Fibroblast of skin of right biceps (primary cell): Measurements from ENCODE around the gene DBNL.

ENCODE experiments used
- DNase-seq: peaks from one replicate; pipeline ENCODE4 v3.0.0-alpha.2; 2013

Gene DBNL

DNA sequence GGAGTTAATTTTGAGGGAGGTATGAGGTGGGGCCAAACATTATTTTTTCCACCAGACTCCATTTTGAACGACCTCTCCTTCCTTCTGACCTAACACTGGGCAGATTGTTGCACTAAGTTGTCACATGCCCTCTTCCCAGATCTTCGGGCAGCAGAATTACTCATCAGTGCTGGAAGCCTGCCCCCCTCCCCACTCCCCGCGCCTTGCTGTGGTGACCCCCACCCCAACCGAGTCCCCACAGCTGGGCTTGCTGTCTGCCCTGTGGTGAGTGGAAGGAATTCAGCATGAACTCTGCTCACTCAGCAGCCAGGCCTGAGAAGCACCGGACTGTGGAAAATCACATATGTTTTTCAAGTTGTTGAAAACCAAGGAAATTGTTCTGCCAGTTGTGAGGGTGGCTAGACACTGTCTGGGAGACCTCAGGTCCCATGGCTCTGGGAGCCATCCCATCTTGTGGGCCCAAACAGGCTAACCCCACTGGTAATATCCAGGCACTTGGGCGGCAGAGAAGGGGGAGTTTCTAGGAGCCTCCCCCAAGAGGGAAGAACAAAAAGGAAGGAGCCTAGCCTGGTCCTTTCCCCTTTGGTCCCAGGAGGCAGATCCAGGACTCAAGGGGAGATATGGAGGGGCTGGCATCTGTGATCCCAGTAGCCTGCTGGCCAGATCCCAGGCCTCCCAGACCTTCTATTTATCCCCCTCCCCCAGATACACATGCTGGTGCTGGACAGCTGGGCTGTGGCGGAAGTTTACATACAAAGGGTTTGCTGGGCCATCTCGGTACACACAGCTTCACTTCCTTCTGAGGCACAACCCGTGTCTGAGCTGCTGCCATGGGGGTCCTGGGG is 56.2 kb downstream of the DBNL start:
- peak; percentile 68 for DNase-seq

DNA sequence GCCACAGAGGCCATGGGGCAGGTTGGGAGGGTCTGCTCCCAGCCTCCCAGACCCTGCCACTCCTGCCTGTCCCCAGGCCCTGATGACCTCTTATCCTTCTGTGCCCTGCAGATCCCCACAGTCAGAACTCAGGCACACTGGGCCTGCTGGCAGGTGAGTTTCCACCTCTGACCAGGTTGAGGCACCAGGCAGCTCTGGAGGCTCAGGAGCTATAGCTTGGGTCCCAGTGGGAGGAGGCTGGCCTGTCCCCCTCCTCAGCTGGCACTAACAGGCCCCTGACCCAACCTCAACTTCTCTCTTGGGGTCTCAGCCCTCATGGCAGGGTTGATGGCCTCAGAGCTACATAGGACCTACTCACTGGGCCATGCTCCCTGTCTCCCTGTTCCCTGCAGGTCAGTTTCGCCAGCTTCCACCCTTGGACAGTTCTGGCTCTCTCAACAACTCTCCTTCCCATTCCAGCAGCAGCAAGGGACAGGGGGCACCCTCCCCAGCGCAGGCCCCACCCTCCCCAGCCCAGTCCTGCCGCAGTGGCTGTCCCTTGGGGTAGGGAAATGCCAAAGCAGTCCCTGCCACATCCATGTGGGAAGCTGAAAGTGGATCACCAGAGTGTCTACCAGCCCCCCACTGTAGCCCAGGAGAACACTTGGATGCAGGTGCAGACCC is 56.9 kb downstream of the DBNL start:
- no peak for DNase-seq

DNA sequence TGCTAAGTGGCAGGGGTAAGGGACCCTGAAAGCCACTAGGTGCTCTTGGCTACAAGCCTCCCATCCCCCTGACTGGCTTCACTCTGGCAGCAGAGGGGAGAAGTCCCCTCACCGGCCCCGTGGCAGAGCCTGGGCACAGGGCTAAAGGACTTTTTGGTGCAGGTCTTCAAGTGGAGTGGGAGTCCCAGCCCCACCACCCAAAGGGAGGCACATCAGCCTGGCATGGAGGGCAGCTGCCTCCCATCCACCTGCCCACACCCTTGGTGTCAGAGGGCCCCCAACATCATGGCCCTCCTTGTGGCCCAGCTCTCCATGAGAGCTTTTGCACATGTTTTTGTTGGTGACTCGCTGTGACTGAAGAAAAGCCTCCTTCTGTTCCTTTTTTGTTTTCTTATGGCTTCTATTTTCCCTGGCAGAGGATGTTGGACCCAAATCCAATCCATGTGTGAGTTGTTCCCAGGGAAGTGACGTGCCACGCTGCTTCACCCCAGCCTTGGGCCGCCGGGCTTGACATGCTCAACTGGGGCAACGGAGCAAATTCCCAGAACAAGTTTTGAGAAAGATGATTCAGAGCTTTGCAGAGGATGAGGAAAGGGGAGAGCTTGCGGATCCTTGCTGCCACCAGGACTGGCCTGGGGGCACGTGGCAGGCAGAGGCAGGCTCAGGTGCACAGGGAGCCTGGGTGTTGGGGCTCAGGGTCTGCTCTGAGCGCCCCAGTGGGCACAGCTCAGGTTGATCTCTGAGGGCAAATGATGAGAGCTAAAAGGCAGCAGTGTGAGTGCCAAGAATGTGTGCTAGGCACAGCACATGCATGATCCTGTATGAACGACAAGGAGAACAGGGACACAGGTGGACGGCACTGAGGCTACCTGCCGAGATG is 57.7 kb downstream of the DBNL start:
- DNase-seq = peak; percentile 83

DNA sequence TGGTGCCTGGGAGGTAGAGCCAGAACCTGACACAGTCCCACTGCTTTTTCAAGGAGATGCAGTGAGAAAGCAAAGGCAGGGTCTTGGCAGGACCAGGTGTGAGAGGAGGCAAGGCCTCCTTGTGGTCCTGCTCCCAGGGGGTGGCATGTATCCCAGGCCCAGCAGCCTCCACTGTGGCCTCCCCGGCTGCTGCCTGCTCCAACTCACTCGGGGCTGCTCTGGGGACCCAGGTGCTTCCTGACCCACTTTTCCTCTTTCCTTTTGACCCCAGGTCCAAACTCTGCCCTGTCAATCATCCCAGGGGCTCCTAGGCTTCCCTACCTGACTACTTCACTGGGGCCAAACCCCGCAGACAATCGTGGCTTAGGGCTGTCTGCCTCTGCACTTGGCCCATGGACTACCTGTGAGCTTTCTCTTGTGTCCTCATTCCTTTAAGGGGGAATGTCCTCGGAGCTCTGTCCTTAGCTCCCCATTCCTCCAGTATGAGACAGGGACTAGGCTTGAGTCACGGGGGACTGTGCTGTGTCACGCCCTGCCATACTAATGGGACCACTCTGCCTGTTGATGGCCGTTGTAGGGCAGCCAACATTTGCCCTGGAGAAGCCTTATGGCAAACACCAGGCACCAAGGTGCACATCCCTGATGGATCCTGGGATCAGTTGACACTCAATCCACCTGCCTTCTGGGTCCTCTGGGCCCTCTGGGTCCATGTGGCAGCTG is 58.5 kb downstream of the DBNL start:
- DNase-seq = no peak

DNA sequence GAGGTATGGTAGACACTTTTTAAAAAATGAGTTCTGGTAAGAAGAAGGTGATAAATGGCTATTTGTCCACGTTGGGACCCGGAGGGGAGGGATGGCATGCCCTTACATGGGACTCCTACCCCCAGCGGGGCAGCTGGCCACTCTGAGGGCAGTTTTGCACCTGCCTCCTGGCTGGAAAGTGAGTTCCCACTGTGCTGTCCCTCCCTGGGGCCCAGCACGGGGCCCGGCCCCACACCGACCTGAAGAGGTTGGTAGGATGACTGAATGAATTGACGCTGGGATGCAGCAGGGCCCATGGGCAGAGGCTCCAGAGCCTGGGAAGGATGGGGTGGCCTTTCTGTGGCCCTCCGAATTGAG is 59.0 kb downstream of the DBNL start:
- DNase-seq = no peak

DNA sequence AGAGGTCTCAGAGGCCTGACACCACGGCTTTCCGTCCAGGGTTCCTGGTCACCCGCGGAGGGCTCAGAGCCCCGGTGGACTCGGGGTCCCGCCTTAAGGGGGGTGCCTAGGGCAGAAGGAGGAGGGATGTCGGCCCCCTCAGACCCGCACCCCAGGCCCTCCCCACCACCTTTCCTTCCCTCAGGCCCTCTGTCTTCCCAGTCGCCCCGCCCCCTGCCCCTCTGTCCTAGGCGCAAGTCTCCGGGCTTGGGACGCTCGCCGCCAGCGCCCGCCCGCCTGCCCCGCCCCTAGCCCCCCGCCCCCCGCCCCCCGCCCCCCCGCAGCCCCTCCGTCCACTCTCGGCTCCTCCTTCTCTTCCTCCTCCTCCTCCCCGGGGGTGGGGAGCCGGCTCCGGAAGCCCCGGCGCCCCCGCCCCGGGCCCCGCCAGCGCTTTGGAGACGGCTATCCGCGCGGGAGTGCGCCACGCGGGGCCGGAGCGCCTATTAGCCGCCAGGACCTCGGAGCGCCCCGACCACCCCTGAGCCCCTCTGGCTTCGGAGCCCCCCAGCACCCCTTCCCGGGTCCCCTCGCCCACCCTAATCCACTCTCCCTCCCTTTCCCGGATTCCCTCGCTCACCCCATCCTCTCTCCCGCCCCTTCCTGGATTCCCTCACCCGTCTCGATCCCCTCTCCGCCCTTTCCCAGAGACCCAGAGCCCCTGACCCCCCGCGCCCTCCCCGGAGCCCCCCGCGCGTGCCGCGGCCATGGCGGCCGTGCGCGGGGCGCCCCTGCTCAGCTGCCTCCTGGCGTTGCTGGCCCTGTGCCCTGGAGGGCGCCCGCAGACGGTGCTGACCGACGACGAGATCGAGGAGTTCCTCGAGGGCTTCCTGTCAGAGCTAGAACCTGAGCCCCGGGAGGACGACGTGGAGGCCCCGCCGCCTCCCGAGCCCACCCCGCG is 59.7 kb downstream of the DBNL start, which contains the start of gene AEBP1:
AEBP1 (plus strand) TSS at position 423 of the 937 bp plus-strand sequence; CDS start at position 744, 321 bp downstream.
- peak; percentile 45 for DNase-seq

DNA sequence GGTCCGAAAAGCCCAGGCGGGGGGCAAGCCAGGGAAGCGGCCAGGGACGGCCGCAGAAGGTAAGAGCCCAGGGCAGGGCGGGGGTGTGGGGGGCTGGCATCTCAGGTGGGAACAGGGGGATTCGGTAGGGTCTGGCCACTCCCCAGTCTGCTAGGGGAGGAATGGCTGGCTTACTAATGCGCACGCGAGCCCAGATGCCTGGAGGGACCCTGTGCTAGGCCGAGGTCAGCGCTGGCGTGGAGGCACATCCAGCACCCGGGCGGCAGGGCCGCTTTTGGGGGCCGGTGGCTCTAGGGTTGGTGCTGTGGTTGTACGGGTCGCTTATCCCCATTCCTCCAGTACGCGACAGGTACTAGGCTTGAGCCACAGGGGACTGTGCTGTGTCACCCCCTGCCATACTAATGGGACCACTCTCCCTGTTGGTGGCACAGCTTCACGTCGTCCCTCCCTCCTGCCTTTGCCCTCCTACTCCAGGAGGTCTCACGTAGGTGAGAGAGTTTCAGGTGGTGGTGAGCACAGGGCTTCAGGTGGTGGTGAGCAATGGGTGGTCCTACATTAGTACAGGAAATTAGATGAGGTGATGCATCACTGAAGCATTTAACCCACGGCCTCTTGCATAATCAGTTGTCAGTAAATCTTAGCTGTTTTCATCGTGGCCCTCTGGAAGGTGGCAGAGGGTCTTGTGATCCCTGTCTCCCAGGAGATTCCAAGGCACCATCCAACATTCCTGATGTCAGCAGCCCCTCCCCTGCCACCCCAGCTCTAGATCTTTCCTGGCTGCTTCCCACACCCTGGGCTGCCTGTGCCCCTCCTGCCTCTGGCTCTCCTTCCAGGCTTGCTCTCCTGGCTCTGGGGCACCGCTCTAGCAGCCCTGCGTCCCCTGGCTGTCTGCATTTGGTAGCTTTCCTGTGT is 60.6 kb downstream of the DBNL start:
- DNase-seq = peak; percentile 81

DNA sequence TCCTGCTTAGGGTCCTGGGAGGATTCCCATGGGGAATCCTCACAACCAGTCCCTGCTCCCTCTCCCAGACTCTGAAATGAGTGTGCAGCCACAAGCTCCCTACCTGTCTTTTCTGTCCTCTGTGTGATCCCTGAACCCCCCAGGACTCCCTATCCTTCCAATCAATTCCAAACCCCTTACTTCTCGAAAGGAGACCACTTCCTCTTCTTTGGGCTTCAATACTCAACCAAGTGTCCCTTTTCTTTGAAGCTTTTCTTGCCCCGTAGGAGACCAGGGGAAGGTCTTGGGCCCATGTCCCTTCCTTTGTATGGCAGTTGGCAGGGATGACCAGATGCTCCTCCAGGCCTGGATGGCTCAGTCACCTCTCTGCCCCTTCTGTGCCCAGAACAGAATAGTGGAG is 61.3 kb downstream of the DBNL start:
- DNase-seq = no peak

DNA sequence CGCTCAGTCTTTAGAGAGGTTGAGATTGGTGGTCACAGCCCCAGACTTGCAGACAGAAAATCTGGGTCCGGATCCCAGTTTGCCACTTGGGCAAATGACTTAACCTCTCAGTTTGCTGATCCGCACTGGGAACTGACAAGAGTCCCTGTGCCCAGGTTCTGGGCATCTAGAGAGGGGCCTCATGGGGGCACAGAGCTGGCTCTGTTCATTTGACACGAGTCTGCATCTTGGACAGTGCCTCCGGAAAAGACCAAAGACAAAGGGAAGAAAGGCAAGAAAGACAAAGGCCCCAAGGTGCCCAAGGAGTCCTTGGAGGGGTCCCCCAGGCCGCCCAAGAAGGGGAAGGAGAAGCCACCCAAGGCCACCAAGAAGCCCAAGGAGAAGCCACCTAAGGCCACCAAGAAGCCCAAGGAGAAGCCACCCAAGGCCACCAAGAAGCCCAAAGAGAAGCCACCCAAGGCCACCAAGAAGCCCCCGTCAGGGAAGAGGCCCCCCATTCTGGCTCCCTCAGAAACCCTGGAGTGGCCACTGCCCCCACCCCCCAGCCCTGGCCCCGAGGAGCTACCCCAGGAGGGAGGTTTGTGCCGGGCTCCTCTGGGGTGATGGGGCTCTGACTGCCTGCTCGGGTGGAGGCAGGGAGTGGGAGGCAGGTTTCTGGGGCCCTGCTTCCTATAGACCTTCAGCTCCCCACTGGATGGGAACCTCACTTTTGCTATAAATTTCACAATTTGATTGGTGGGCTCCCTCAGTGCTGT is 62.0 kb downstream of the DBNL start:
- DNase-seq = no peak

DNA sequence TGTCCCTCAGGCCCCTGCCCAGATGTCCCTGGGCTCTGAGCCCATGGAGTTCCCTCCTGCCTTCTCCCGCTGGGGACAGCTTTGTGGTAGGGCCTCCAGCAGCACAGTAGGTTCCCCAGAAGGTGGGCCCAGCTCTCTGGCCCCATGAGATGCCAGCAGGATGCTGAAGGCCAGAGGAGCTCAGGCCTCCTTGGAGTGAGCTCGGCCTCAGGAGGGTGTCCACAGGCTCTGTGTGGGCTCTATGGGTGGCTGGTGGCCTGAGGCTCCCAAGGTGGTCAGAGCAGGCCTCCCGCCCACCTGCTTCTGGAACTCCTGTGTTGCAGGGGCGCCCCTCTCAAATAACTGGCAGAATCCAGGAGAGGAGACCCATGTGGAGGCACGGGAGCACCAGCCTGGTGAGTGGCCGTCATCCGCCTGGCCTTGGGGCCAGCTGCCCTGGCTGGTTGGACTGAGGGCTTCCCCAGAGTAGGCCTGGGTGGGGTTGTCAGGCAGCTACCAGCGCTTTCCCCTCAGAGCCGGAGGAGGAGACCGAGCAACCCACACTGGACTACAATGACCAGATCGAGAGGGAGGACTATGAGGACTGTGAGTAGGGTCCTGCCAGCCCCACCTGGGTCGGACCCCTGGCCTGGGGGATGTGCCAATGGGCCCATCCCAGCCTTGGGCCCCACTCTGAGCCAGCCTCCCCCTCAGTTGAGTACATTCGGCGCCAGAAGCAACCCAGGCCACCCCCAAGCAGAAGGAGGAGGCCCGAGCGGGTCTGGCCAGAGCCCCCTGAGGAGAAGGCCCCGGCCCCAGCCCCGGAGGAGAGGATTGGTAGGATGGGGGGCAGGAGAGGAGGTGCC is 62.8 kb downstream of the DBNL start:
- no peak for DNase-seq

DNA sequence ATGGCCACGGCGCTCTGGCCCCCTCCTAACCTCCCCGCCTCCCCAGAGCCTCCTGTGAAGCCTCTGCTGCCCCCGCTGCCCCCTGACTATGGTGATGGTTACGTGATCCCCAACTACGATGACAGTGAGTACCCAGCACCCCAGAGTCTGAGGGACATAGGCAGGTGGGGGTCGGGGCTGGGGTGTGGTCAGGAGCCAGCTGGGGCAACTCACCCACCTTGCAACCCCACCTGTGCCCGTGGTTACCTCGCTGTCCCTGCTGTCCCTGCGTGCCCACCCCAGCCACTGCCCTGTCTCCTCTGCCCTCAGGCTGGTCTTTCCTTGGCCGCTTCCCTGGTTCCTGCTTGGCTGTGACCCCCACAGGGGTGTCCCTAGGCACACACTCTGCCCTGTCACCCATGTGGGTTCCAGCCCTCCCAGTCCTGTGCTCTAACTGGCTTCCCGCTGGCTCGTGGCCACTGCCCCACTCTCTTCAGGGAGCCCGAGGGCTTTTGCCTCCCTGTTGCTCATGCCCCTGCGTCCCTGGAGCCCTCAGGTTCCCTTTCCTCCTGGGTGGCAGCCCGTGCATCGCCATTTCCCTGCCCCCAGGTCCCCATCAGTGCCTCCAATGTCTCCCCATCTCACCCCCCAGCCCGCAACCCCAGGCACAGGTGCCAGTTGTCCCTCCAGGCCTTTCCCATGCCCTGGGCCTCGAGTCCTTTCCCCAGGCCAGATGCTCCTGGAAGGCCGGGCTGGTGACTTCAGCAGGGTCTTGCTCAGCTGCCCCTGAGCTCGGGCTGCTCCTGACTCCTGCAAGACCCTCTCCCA is 63.7 kb downstream of the DBNL start:
- DNase-seq = no peak

DNA sequence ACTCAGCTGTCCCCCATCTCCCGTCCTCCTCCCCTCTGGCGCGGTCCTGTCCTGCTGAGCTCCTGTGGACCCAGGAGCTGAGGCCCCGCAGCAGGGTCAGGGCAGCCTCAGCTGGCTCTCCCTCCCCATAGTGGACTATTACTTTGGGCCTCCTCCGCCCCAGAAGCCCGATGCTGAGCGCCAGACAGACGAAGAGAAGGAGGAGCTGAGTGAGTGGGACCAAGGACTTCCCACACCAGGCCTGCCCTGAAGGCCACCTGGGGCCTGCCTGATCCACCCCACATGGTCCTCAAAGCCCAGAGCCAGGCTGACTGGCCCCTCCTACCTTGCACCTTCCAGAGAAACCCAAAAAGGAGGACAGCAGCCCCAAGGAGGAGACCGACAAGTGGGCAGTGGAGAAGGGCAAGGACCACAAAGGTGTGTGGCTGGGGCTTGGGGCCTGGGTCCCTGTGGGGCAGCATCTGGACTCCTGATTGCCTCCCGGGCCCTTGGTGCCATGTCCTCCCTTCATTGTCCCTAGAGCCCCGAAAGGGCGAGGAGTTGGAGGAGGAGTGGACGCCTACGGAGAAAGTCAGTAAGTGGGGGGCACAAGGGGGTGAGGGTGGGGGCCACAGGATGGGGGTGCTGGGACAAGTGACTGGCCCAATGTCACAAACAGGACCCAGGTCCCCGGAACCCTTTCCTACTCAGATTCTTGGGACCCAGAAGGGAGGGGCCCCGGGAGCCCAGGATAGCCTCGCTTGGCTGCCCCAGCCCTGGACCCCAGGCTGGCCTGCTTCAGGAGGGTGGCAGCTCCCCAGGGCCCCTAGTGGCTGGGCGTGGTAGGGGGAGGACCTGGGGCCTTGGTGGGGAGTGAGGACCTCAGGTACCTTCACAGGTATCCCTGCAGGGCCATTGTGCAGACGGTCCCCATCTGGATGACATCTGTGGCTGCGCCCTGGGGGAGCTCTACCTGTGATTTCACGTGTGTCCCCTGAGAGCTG is 64.6 kb downstream of the DBNL start:
- DNase-seq = no peak

DNA sequence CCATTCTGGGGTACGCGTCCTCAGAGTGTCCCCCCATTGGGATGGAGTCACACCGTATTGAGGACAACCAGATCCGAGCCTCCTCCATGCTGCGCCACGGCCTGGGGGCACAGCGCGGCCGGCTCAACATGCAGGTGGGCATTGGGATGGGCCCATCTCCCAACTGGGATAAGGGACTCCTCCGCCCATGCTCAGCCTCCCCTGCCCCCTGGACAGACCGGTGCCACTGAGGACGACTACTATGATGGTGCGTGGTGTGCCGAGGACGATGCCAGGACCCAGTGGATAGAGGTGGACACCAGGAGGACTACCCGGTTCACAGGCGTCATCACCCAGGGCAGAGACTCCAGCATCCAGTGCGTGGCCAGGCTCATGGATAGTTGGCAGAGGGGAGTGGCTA is 65.5 kb downstream of the DBNL start:
- no peak for DNase-seq

DNA sequence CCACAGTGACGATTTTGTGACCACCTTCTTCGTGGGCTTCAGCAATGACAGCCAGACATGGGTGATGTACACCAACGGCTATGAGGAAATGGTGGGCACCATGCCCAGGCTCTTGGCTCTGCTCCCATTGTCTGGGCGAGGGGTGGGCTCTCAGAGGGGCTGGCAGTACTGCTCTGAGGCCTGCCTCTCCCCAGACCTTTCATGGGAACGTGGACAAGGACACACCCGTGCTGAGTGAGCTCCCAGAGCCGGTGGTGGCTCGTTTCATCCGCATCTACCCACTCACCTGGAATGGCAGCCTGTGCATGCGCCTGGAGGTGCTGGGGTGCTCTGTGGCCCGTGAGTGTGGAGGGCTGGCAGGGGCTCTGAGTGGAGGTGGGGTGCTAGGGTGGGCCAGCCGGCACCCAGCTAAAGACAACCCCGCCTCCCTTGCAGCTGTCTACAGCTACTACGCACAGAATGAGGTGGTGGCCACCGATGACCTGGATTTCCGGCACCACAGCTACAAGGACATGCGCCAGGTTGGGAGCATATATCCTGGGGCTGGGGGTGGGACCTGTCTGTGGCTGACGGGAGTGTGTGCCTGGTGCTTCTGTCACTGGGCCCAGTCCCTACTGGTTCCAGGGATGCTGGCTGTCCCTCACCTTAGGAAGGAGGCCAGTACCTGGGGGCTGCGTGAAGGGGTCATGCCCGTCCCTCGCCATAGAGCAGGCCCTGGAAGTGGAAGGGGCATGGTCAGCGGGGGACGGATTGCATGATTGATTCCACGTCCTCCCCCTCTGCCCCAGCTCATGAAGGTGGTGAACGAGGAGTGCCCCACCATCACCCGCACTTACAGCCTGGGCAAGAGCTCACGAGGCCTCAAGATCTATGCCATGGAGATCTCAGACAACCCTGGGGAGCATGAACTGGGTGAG is 66.5 kb downstream of the DBNL start:
- DNase-seq = no peak
